Measurements from ENCODE around the gene IFT122.

Gene IFT122

GRCh38 chr3:129424185-129424841, 15.7 kb upstream of the IFT122 start:
- H3K4me3 ChIP-seq (ENCODE audit: insufficient read length, low read depth) = no peak overlapping the region
- no peaks in the 10 kb centered on the region for H3K36me3 ChIP-seq (ENCODE audit: insufficient read depth, insufficient read length, low read length)
- TF ChIP-seq ZNF274 (IDR thresholded peaks at IDR 0.05; ENCODE audit: low read depth, low read length) (no peak), YY1 (IDR thresholded peaks at IDR 0.05; ENCODE audit: insufficient read depth, insufficient read length) (no peak), SUZ12 (IDR thresholded peaks at IDR 0.05; ENCODE audit: extremely low read depth, insufficient read depth, insufficient read length) (no peak)
- no peak overlapping the region for H3K9ac ChIP-seq (ENCODE audit: insufficient read length, low read depth)
- H3K4me1 ChIP-seq (ENCODE audit: insufficient read depth, insufficient read length) = peaks cover 6% of the 10 kb centered on the region
- peaks cover 14% of the 10 kb centered on the region for H3K27me3 ChIP-seq (ENCODE audit: insufficient read depth, insufficient read length)
- DNase-seq (ENCODE audit: low read depth, low spot score) = no peak
- peaks cover 3% of the 10 kb centered on the region; the same call in 1 of the 2 replicates for H3K9me3 ChIP-seq (ENCODE audit: insufficient read depth, low read length)

GRCh38 chr3:129425213-129425612, 14.8 kb upstream of the IFT122 start:
- DNase-seq (ENCODE audit: low read depth, low spot score) = peak; percentile 39
- peaks cover 12% of the 10 kb centered on the region for H3K4me1 ChIP-seq (ENCODE audit: insufficient read depth, insufficient read length)
- no peak for TF ChIP-seq ZNF274 (IDR thresholded peaks at IDR 0.05; ENCODE audit: low read depth, low read length)
- no peak for TF ChIP-seq SUZ12 (IDR thresholded peaks at IDR 0.05; ENCODE audit: extremely low read depth, insufficient read depth, insufficient read length)
- TF ChIP-seq YY1 (IDR thresholded peaks at IDR 0.05; ENCODE audit: insufficient read depth, insufficient read length) = no peak
- peaks cover 3% of the 10 kb centered on the region; the same call in 1 of the 2 replicates for H3K9me3 ChIP-seq (ENCODE audit: insufficient read depth, low read length)
- no peak overlapping the region for H3K4me3 ChIP-seq (ENCODE audit: insufficient read length, low read depth)
- H3K27me3 ChIP-seq (ENCODE audit: insufficient read depth, insufficient read length) = peaks cover 14% of the 10 kb centered on the region
- peaks cover 8% of the 10 kb centered on the region for H3K36me3 ChIP-seq (ENCODE audit: insufficient read depth, insufficient read length, low read length)
- H3K9ac ChIP-seq (ENCODE audit: insufficient read length, low read depth) = peak overlapping the region; percentile 51

- no peak for DNase-seq (ENCODE audit: low read depth, low spot score)
- Histone ChIP-seq H3K27me3 (ENCODE audit: insufficient read depth, insufficient read length) (peaks cover 14% of the 10 kb centered on the region), H3K4me3 (ENCODE audit: insufficient read length, low read depth) (no peak overlapping the region), H3K9me3 (ENCODE audit: insufficient read depth, low read length) (peaks cover 3% of the 10 kb centered on the region; the same call in 1 of the 2 replicates), H3K36me3 (ENCODE audit: insufficient read depth, insufficient read length, low read length) (peaks cover 12% of the 10 kb centered on the region), H3K4me1 (ENCODE audit: insufficient read depth, insufficient read length) (peaks cover 12% of the 10 kb centered on the region), H3K9ac (ENCODE audit: insufficient read length, low read depth) (peak overlapping the region; percentile 51)
- TF ChIP-seq YY1 (IDR thresholded peaks at IDR 0.05; ENCODE audit: insufficient read depth, insufficient read length) (no peak), ZNF274 (IDR thresholded peaks at IDR 0.05; ENCODE audit: low read depth, low read length) (no peak)
Measured at GRCh38 chr3:129425619-129426018, 14.4 kb upstream of the IFT122 start.

- peaks cover 12% of the 10 kb centered on the region for H3K4me1 ChIP-seq (ENCODE audit: insufficient read depth, insufficient read length)
- peaks cover 14% of the 10 kb centered on the region for H3K27me3 ChIP-seq (ENCODE audit: insufficient read depth, insufficient read length)
- peak overlapping the region; percentile 21 for H3K9ac ChIP-seq (ENCODE audit: insufficient read length, low read depth)
- no peaks in the 10 kb centered on the region for H3K9me3 ChIP-seq (ENCODE audit: insufficient read depth, low read length)
- H3K36me3 ChIP-seq (ENCODE audit: insufficient read depth, insufficient read length, low read length) = peaks cover 36% of the 10 kb centered on the region
- no peak for DNase-seq (ENCODE audit: low read depth, low spot score)
- TF ChIP-seq YY1 (IDR thresholded peaks at IDR 0.05; ENCODE audit: insufficient read depth, insufficient read length) = no peak
- TF ChIP-seq SUZ12 (IDR thresholded peaks at IDR 0.05; ENCODE audit: extremely low read depth, insufficient read depth, insufficient read length) = no peak
- no peak for TF ChIP-seq ZNF274 (IDR thresholded peaks at IDR 0.05; ENCODE audit: low read depth, low read length)
- peak overlapping the region; percentile 53 for H3K4me3 ChIP-seq (ENCODE audit: insufficient read length, low read depth)
Measured at GRCh38 chr3:129428007-129428375, 12.0 kb upstream of the IFT122 start.

- no peaks in the 10 kb centered on the region for H3K9me3 ChIP-seq (ENCODE audit: insufficient read depth, low read length)
- H3K27me3 ChIP-seq (ENCODE audit: insufficient read depth, insufficient read length) = peaks cover 14% of the 10 kb centered on the region
- peak within 1 kb of the TSS; percentile 26 for H3K9ac ChIP-seq (ENCODE audit: insufficient read length, low read depth)
- peaks cover 41% of the 10 kb centered on the region for H3K36me3 ChIP-seq (ENCODE audit: insufficient read depth, insufficient read length, low read length)
- H3K4me3 ChIP-seq (ENCODE audit: insufficient read length, low read depth) = peak within 1 kb of the TSS; percentile 53
- H3K4me1 ChIP-seq (ENCODE audit: insufficient read depth, insufficient read length) = peaks cover 12% of the 10 kb centered on the region
- DNase-seq (ENCODE audit: low read depth, low spot score) = peak; percentile 94
- TF ChIP-seq YY1 (IDR thresholded peaks at IDR 0.05; ENCODE audit: insufficient read depth, insufficient read length) (no peak), ZNF274 (IDR thresholded peaks at IDR 0.05; ENCODE audit: low read depth, low read length) (no peak), SUZ12 (IDR thresholded peaks at IDR 0.05; ENCODE audit: extremely low read depth, insufficient read depth, insufficient read length) (no peak)
Measured at GRCh38 chr3:129428376-129429079, 11.5 kb upstream of the IFT122 start, which contains the start of gene EFCAB12. Gene EFCAB12, minus strand, starts transcription at chr3:129428636. Its CDS starts 148 bp downstream, at chr3:129428488.

GRCh38 chr3:129429080-129429451, 11.0 kb upstream of the IFT122 start:
- Histone ChIP-seq H3K4me3 (ENCODE audit: insufficient read length, low read depth) (no peak overlapping the region), H3K27me3 (ENCODE audit: insufficient read depth, insufficient read length) (peaks cover 14% of the 10 kb centered on the region), H3K36me3 (ENCODE audit: insufficient read depth, insufficient read length, low read length) (peaks cover 46% of the 10 kb centered on the region), H3K4me1 (ENCODE audit: insufficient read depth, insufficient read length) (peaks cover 12% of the 10 kb centered on the region), H3K9ac (ENCODE audit: insufficient read length, low read depth) (no peak overlapping the region), H3K9me3 (ENCODE audit: insufficient read depth, low read length) (no peaks in the 10 kb centered on the region)
- no peak for DNase-seq (ENCODE audit: low read depth, low spot score)
- no peak for TF ChIP-seq YY1 (IDR thresholded peaks at IDR 0.05; ENCODE audit: insufficient read depth, insufficient read length)

- H3K36me3 ChIP-seq (ENCODE audit: insufficient read depth, insufficient read length, low read length) = peaks cover 52% of the 10 kb centered on the region
- peaks cover 11% of the 10 kb centered on the region for H3K4me1 ChIP-seq (ENCODE audit: insufficient read depth, insufficient read length)
- no peak overlapping the region for H3K4me3 ChIP-seq (ENCODE audit: insufficient read length, low read depth)
- peaks cover 14% of the 10 kb centered on the region for H3K27me3 ChIP-seq (ENCODE audit: insufficient read depth, insufficient read length)
- no peak for DNase-seq (ENCODE audit: low read depth, low spot score)
- H3K9me3 ChIP-seq (ENCODE audit: insufficient read depth, low read length) = no peaks in the 10 kb centered on the region
- TF ChIP-seq SUZ12 (IDR thresholded peaks at IDR 0.05; ENCODE audit: extremely low read depth, insufficient read depth, insufficient read length) (no peak), YY1 (IDR thresholded peaks at IDR 0.05; ENCODE audit: insufficient read depth, insufficient read length) (no peak), ZNF274 (IDR thresholded peaks at IDR 0.05; ENCODE audit: low read depth, low read length) (no peak)
- no peak overlapping the region for H3K9ac ChIP-seq (ENCODE audit: insufficient read length, low read depth)
Measured at GRCh38 chr3:129429602-129430001, 10.4 kb upstream of the IFT122 start.

Data from NT2/D1 (cell line).